SIG-M5 treated with dmso at 0.1 percent for 504 hours (cell line): Measurements from ENCODE around the gene MCM7.

Experiments used
- DNase-seq: peaks from one replicate; lab custom pipeline; 2025; ENCODE audit not compliant: unreplicated experiment; lab: John Stamatoyannopoulos, UW

MCM7 gene

DNA sequence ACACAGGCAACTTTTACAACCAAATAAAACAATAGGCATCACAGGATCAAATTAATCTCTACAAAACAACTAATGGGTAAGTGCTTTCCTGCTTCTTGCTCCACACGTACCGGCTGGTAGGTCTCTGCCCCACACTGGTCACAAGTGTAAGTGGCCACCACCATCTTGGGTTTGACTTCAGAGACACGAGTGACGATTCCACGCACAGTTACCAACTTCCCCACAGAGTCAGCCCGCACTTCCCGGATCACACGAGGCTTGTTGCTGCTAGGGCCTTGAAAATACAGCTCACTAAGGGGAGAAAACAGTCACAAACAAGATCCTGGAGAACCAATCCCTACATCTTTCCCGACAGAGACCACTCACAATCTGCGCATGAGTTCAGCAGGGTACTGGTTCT, 2.3 kb downstream of the MCM7 start:
- no peak for DNase-seq

GRCh38 chr7:100095704-100096103, 5.5 kb downstream of the MCM7 start:
- DNase-seq, result no peak

GRCh38 chr7:100095289-100095688, 5.9 kb downstream of the MCM7 start:
- no peak for DNase-seq

DNA sequence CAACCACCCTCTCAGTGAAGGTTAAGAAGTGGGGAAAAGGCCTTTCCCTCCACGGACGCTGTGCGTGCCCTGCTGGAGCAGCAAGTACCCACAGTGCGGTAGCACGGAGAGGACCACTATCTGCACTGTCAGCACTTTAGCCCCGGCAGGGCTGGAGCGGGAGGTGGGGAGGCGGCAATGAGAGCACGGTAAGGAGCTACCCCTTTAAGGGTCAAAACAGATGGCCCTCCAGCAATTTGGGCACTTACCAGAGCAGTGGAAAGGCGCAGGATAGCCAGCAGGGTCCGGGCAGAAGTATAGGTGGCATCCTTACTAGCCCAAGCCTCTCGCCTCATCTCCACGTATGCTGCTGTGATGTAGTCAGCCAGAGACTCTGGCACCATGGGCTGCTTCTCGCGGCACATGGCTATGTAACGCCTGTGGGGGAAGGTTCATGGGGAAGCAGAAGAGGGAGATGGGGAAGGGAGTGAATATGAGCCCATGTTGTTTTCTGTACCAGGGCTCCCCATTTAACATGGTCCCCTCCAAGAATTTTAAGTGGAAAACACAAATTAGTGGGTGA, 7.2 kb downstream of the MCM7 start:
- DNase-seq, result no peak

GRCh38 chr7:100093498-100093897, 7.7 kb downstream of the MCM7 start:
- DNase-seq, result no peak

GRCh38 chr7:100093054-100093453, 8.1 kb downstream of the MCM7 start:
- DNase-seq, result no peak

DNA sequence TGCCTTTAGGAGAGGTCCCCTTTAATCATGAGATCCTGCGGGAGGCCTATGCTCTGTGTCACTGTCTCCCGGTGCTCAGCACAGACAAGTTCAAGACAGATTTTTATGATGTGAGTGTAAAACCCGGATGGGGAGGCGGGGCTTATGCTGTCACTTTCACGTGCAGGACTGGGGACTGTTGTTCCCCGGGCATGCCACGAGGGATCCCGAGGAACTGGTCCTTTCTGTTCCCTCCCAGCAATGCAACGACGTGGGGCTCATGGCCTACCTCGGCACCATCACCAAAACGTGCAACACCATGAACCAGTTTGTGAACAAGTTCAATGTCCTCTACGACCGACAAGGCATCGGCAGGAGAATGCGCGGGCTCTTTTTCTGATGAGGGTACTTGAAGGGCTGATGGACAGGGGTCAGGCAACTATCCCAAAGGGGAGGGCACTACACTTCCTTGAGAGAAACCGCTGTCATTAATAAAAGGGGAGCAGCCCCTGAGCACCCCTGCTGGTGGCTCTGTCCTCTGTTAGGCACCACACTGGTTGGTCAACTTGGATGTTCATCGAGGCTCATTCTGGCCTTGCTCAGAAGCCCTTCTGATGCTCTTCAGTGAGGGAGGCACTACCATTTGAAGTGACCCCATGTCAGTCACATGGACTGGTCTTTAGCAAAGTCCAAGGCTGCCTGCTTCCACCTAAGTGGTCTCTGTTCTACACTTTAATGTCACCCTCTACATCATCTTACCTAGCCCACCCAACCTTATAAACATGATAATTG, 9.6 kb downstream of the MCM7 start:
- no peak for DNase-seq

- DNase-seq, result no peak
Observed at GRCh38 chr7:100090527-100091410, 10.4 kb downstream of the MCM7 start.

- DNase-seq, result no peak
Observed at GRCh38 chr7:100089458-100090196, 11.6 kb downstream of the MCM7 start.

DNA sequence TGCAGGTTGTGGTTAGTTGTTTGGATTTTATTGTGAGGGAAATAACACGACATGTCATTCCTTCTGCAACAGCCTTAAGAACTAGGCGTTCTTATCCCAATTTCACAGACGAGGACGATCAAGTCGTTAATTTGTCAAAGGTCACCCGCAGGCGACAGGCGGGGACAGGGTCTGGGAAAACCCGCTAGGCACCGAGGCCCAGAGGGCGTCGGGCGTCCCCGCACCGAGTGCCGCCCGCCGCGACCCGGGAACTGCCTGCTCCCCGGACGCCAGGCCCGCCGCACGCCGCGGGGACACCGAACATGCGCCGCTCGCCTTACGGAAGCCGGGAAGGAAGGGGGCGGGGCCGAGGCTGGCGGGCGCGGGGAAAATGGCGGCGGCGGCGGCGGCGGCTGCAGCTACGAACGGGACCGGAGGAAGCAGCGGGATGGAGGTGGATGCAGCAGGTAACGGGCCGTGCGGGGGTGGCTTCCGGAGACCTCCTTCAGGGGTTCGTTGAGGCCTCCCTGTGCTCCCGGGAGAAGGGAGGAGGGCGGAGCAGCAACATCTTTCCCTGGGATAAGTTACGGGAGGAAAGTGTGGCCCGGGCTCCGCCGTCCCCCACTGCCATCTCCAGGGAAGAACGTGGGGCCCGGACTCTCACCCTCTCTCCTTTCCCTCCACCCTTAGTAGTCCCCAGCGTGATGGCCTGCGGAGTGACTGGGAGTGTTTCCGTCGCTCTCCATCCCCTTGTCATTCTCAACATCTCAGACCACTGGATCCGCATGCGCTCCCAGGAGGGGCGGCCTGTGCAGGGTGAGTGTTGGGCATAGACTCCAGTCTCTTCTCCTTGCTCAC, 12.4 kb downstream of the MCM7 start, which contains the start of gene COPS6:
TSS of gene COPS6 (plus strand) at position 349 of the 837 bp plus-strand sequence. CDS start at position 371, 22 bp downstream.
- peak; percentile 56 for DNase-seq

DNA sequence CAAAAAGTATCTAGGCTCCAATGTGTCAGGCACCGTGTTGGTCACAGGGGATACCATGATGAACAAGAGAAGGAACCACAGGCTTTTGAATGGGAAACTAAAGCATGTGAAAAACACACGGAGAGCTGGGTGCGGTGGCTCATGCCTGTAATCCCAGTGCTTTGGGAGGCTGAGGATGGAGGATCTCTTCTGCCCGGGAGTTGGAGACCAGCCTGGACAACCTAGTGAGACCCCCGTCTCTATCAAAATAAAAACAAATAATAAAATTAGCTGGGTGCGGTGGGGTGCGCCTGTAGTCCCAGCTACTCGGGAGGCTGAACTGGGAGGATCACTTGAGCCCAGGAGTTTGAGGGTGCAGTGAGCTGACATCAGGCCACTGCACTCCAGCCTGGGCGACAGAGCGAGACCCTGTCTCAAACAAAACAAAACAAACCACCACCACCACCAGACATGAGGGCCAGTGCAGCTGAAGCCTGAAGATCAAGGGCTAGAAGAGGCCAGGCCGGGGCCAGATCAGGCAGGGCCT, 13.0 kb downstream of the MCM7 start:
- DNase-seq, result no peak

GRCh38 chr7:100087055-100087750, 14.0 kb downstream of the MCM7 start:
- DNase-seq, result no peak

- DNase-seq, result peak; percentile 30
Observed at GRCh38 chr7:100085515-100085914, 15.7 kb downstream of the MCM7 start.

DNA sequence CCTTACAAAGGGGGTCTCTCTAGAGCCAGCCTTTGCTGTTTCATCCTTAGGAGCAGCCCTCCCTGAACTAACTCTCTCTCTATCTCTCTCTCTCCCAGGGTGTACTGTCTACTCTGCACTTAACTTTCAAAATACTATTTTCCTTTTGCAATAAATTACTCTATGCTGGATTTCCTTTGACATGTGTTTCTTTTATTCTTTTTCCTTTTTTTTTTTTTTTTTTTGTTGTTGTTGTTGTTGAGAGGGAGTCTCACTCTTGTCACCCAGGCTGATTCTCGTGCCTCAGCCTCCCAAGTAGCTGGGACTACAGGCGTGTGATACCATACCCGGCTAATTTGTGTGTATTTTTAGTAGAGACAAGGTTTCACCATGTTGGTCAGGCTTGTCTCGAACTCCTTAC, 18.2 kb downstream of the MCM7 start:
- no peak for DNase-seq

GRCh38 chr7:100081535-100082102, 19.6 kb downstream of the MCM7 start, which contains the start of gene ZNF3:
TSS of gene ZNF3 (minus strand) at chr7:100081723. CDS start at chr7:100077357, 4,366 bp downstream.
- peak; percentile 98 for DNase-seq

GRCh38 chr7:100080907-100081534, 20.2 kb downstream of the MCM7 start:
- no peak for DNase-seq

- DNase-seq, result no peak
Observed at GRCh38 chr7:100079024-100079560, 22.1 kb downstream of the MCM7 start.

DNA sequence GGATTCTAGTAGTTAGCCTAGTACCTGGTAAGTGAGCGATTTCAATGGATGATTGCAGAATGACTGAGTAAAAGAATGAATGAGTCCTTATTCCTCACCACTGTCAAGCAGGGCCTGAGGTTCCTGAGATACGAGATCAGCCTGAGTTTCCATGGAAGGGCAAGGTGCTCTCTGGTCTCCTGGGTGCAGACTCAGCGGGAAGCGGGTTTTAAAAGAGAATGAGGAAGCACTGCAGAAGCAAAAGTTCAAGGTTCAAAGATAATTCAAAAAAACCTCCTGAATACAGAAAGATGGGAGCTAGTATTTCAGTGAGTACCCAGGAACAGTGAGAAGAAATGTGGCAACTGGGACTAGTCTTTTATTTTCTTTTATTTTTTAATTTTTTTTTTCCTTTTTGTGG, 24.0 kb downstream of the MCM7 start:
- no peak for DNase-seq
